ENCODE results near the gene SLIT3. TPM values are rescaled to one million over a fixed set of nuclear protein-coding genes. Genes with fewer than 3 reads are reported as not detected.
A peak's percentile ranks its signal among the peaks of the same experiment; 100 is the strongest.

SLIT3 gene
- total RNA-seq, 6 donors from 2014 or later, result 10.8 to 57.3 (median 32.2) TPM

- ATAC-seq (ENCODE audit: low FRiP score in 2 of 2) (no peak), DNase-seq (peak in 1 of 2 donors; percentile 15)
- H3K36me3 ChIP-seq, result no peaks in the 10 kb centered on the region
- H3K27ac ChIP-seq, result no peak overlapping the region
- 83 to 84% methylated on average over 16 to 18 of the region's 18 CpGs for WGBS, 2 donors
- no peak overlapping the region for H3K4me3 ChIP-seq
- no peaks in the 10 kb centered on the region for H3K4me1 ChIP-seq
- no peaks in the 10 kb centered on the region for H3K9me3 ChIP-seq
- H3K27me3 ChIP-seq, result no peaks in the 10 kb centered on the region
- TF ChIP-seq POLR2A (IDR thresholded peaks at IDR 0.05), result no peak
- TF ChIP-seq CTCF (IDR thresholded peaks at IDR 0.05), result no peak
- no peak for TF ChIP-seq POLR2AphosphoS5 (IDR thresholded peaks at IDR 0.05)
These were observed 548.3 kb downstream of the SLIT3 start for GRCh38 chr5:168752416-168753190.

- peak in 1 of 2 donors; percentile 15 for DNase-seq
- Histone ChIP-seq H3K27ac (no peak overlapping the region), H3K4me3 (no peak overlapping the region), H3K36me3 (no peaks in the 10 kb centered on the region), H3K4me1 (no peaks in the 10 kb centered on the region), H3K9me3 (no peaks in the 10 kb centered on the region), H3K27me3 (no peaks in the 10 kb centered on the region)
- 86 to 87% methylated on average over 3 of the region's 3 CpGs for WGBS, 2 donors
- no peak for TF ChIP-seq POLR2A (IDR thresholded peaks at IDR 0.05)
- TF ChIP-seq POLR2AphosphoS5 (IDR thresholded peaks at IDR 0.05), result no peak
- no peak for TF ChIP-seq CTCF (IDR thresholded peaks at IDR 0.05)
- no peak for TF ChIP-seq EP300 (IDR thresholded peaks at IDR 0.05)
- ATAC-seq (ENCODE audit: low FRiP score in 2 of 2), result no peak
These were observed 548.9 kb downstream of the SLIT3 start for GRCh38 chr5:168752012-168752411.

GRCh38 chr5:168750926-168751325, 550.0 kb downstream of the SLIT3 start:
- WGBS, 2 donors, result 61 to 66% methylated on average over 6 of the region's 6 CpGs
- no peaks in the 10 kb centered on the region for H3K4me1 ChIP-seq
- no peaks in the 10 kb centered on the region for H3K36me3 ChIP-seq
- H3K9me3 ChIP-seq, result no peaks in the 10 kb centered on the region
- no peak overlapping the region for H3K4me3 ChIP-seq
- no peaks in the 10 kb centered on the region for H3K27me3 ChIP-seq
- DNase-seq (peak in 1 of 2 donors; percentile 8), ATAC-seq (ENCODE audit: low FRiP score in 2 of 2) (no peak)
- no peak overlapping the region for H3K27ac ChIP-seq
- TF ChIP-seq POLR2A (IDR thresholded peaks at IDR 0.05), result no peak
- no peak for TF ChIP-seq POLR2AphosphoS5 (IDR thresholded peaks at IDR 0.05)
- no peak for TF ChIP-seq EP300 (IDR thresholded peaks at IDR 0.05)
- no peak for TF ChIP-seq CTCF (IDR thresholded peaks at IDR 0.05)

GRCh38 chr5:168749391-168750100, 551.4 kb downstream of the SLIT3 start:
- no peaks in the 10 kb centered on the region for H3K36me3 ChIP-seq
- peak in 1 of 2 donors; percentile 9 for DNase-seq
- no peak overlapping the region for H3K4me3 ChIP-seq
- H3K4me1 ChIP-seq, result no peaks in the 10 kb centered on the region
- WGBS, 2 donors, result 85 to 92% methylated on average over 5 to 11 of the region's 11 CpGs
- H3K9me3 ChIP-seq, result no peaks in the 10 kb centered on the region
- no peak for ATAC-seq (ENCODE audit: low FRiP score in 2 of 2)
- no peaks in the 10 kb centered on the region for H3K27me3 ChIP-seq
- TF ChIP-seq EP300 (IDR thresholded peaks at IDR 0.05), result no peak
- no peak for TF ChIP-seq CTCF (IDR thresholded peaks at IDR 0.05)
- TF ChIP-seq POLR2AphosphoS5 (IDR thresholded peaks at IDR 0.05), result no peak
- no peak for TF ChIP-seq POLR2A (IDR thresholded peaks at IDR 0.05)
- no peak overlapping the region for H3K27ac ChIP-seq
